Natural killer cell (primary cell): ENCODE data around the gene GPX4. TPM values are rescaled to one million over a fixed set of nuclear protein-coding genes. Genes with fewer than 3 reads are reported as not detected.

Experiments used
- ATAC-seq, 3 donors: fragments of 150-1000 bp in 2 of 3; fragments of 200-7000 bp in 1 of 3; cut with Tn5 transposase; 1 replicate in 1 of 3; 2 replicates in 2 of 3; pipeline ENCODE4 v1.10.0; 2021; ENCODE audit warnings: mild to moderate bottlenecking in 2 of 3, moderate library complexity in 2 of 3
- DNase-seq, 2 donors: peaks; one replicate each; pipeline versions ENCODE4 v3.0.0 to v3.0.0-alpha.2; 2013 to 2021; ENCODE audit warnings: mixed read lengths in 1 of 2
- H3K27ac ChIP-seq: one replicate; pipeline ENCODE4 v1.5.1; 2013; ENCODE audit warnings: mild to moderate bottlenecking, low read length
- H3K27me3 ChIP-seq: one replicate; pipeline ENCODE4 v1.6.1; 2013; ENCODE audit warnings: low read length; ENCODE audit not compliant: control insufficient read depth, insufficient read depth
- H3K36me3 ChIP-seq: one replicate; pipeline ENCODE4 v1.6.1; 2013; ENCODE audit warnings: low read length; ENCODE audit not compliant: control insufficient read depth, insufficient read depth
- H3K4me1 ChIP-seq: one replicate; pipeline ENCODE4 v1.6.1; 2013; ENCODE audit warnings: low read length; ENCODE audit not compliant: control insufficient read depth, insufficient read depth
- H3K4me3 ChIP-seq: one replicate; pipeline ENCODE4 v1.5.1; 2013; ENCODE audit warnings: low read length
- H3K9me3 ChIP-seq: one replicate; pipeline ENCODE4 v1.6.1; 2013; ENCODE audit warnings: low read length; ENCODE audit not compliant: control insufficient read depth, insufficient read depth
- H3K27ac Mint-ChIP-seq, 2 donors: one replicate each; pipeline ENCODE4 v1.8.0; 2022; ENCODE audit warnings: mild to moderate bottlenecking in 2 of 2, mixed read lengths in 2 of 2, moderate library complexity in 1 of 2
- H3K27me3 Mint-ChIP-seq, 2 donors: one replicate each; pipeline ENCODE4 v1.8.0; 2022; ENCODE audit warnings: low read depth in 2 of 2, mixed read lengths in 2 of 2
- H3K36me3 Mint-ChIP-seq: one replicate; pipeline ENCODE4 v1.8.0; 2022; ENCODE audit warnings: mixed read lengths
- H3K4me1 Mint-ChIP-seq, 2 donors: one replicate each; pipeline ENCODE4 v1.8.0; 2022; ENCODE audit warnings: mixed read lengths in 2 of 2
- H3K4me3 Mint-ChIP-seq: one replicate; pipeline ENCODE4 v1.8.0; 2022; ENCODE audit warnings: mild to moderate bottlenecking, moderate library complexity, mixed read lengths
- H3K9me3 Mint-ChIP-seq, 2 donors: one replicate each; pipeline ENCODE4 v1.8.0; 2022; ENCODE audit warnings: mixed read lengths in 2 of 2
- WGBS: methylation state at CpG from one replicate; pipeline ENCODE4 v1.1.7; 2013; ENCODE audit warnings: missing lambda C conversion rate; ENCODE audit not compliant: insufficient coverage; 5-methylcytosine and 5-hydroxymethylcytosine counted together
- intact Hi-C: fragments of 100-400 bp; cut with micrococcal nuclease; formaldehyde crosslinking; loops from one replicate; pipeline ENCODE4 v1.14.2; 2022
- total RNA-seq, 4 donors: library from RNA; stranded (reverse); fragments of 120-200 nt in 1 of 4; gene quantifications; one replicate each; pipeline versions ENCODE4 v1.2.3 to v1.2.4, GENCODE V29; 2013 to 2022
- TF ChIP-seq, protein P1 (sequence below): fragments of 200-600 bp; IDR thresholded peaks from one replicate; pipeline ENCODE4 v1.8.0; 2022; ENCODE audit warnings: antibody characterized with exemption

Gene GPX4
- total RNA-seq, 3 donors from 2014 or later (not counting 1 experiment from before 2014, with no cell fraction given) = 108 to 126 (median 121) TPM

- H3K9me3 ChIP-seq = no peaks in the 10 kb centered on the region
- Mint-ChIP-seq H3K27me3 (no peaks in the 10 kb centered on the region), H3K9me3 (peaks cover 0 to under 1% of the 10 kb centered on the region in 2 donors), H3K4me3 (no peak overlapping the region), H3K4me1 (peaks cover 7 to 17% of the 10 kb centered on the region in 2 donors), H3K36me3 (no peaks in the 10 kb centered on the region), H3K27ac (no peak overlapping the region)
- TF ChIP-seq, protein P1, sequence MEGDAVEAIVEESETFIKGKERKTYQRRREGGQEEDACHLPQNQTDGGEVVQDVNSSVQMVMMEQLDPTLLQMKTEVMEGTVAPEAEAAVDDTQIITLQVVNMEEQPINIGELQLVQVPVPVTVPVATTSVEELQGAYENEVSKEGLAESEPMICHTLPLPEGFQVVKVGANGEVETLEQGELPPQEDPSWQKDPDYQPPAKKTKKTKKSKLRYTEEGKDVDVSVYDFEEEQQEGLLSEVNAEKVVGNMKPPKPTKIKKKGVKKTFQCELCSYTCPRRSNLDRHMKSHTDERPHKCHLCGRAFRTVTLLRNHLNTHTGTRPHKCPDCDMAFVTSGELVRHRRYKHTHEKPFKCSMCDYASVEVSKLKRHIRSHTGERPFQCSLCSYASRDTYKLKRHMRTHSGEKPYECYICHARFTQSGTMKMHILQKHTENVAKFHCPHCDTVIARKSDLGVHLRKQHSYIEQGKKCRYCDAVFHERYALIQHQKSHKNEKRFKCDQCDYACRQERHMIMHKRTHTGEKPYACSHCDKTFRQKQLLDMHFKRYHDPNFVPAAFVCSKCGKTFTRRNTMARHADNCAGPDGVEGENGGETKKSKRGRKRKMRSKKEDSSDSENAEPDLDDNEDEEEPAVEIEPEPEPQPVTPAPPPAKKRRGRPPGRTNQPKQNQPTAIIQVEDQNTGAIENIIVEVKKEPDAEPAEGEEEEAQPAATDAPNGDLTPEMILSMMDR = no peak
- no peak overlapping the region for H3K27ac ChIP-seq
- no peaks in the 10 kb centered on the region for H3K27me3 ChIP-seq
- ATAC-seq (no peak), DNase-seq (no peak)
- no peak overlapping the region for H3K4me3 ChIP-seq
- H3K4me1 ChIP-seq = no peaks in the 10 kb centered on the region
- peaks cover 28% of the 10 kb centered on the region for H3K36me3 ChIP-seq
- 95% methylated on average over 35 of the region's 38 CpGs for WGBS
- intact Hi-C loops = no loop called here
These were observed 43.3 kb downstream of the GPX4 start for GRCh38 chr19:1146858-1147780.

- no peak for ATAC-seq
- no peaks in the 10 kb centered on the region for H3K36me3 Mint-ChIP-seq
- TF ChIP-seq, protein P1 = no peak
- no peaks in the 10 kb centered on the region for H3K27me3 Mint-ChIP-seq
- H3K27ac Mint-ChIP-seq = no peak overlapping the region
- H3K9me3 Mint-ChIP-seq = no peaks in the 10 kb centered on the region
- no peaks in the 10 kb centered on the region for H3K27me3 ChIP-seq
- H3K9me3 ChIP-seq = no peaks in the 10 kb centered on the region
- H3K36me3 ChIP-seq = peaks cover 31% of the 10 kb centered on the region
- intact Hi-C loops = no loop called here
- H3K27ac ChIP-seq = no peak overlapping the region
- no peak overlapping the region for H3K4me3 Mint-ChIP-seq
- DNase-seq = no peak
- H3K4me1 Mint-ChIP-seq = peaks cover 7 to 16% of the 10 kb centered on the region in 2 donors
- WGBS = 92% methylated on average over 13 of the region's 15 CpGs
- H3K4me3 ChIP-seq = no peak overlapping the region
- no peaks in the 10 kb centered on the region for H3K4me1 ChIP-seq
These were observed 44.2 kb downstream of the GPX4 start for GRCh38 chr19:1147934-1148549.

- H3K27me3 Mint-ChIP-seq = no peaks in the 10 kb centered on the region
- Histone ChIP-seq H3K36me3 (peaks cover 31% of the 10 kb centered on the region), H3K27ac (no peak overlapping the region), H3K4me1 (peaks cover 1% of the 10 kb centered on the region), H3K9me3 (no peaks in the 10 kb centered on the region), H3K4me3 (no peak overlapping the region), H3K27me3 (no peaks in the 10 kb centered on the region)
- DNase-seq = no peak
- intact Hi-C loops = no loop called here
- 98% methylated on average over 39 of the region's 39 CpGs for WGBS
- H3K36me3 Mint-ChIP-seq = no peaks in the 10 kb centered on the region
- H3K27ac Mint-ChIP-seq = no peak overlapping the region
- no peak for ATAC-seq
- H3K4me1 Mint-ChIP-seq = peaks cover 6 to 12% of the 10 kb centered on the region in 2 donors
- no peaks in the 10 kb centered on the region for H3K9me3 Mint-ChIP-seq
- TF ChIP-seq, protein P1 = no peak
- H3K4me3 Mint-ChIP-seq = no peak overlapping the region
These were observed 45.7 kb downstream of the GPX4 start for GRCh38 chr19:1149259-1150045.
